ENCODE data around the gene KRTAP10-12. TPM values are rescaled to one million over a fixed set of nuclear protein-coding genes. Genes with fewer than 3 reads are reported as not detected.

Gene KRTAP10-12
- total and polyA plus RNA-seq, 10 of the 15 experiments (the other 5 are each of a cell fraction or from before 2014, with no cell fraction given): not detected

DNA sequence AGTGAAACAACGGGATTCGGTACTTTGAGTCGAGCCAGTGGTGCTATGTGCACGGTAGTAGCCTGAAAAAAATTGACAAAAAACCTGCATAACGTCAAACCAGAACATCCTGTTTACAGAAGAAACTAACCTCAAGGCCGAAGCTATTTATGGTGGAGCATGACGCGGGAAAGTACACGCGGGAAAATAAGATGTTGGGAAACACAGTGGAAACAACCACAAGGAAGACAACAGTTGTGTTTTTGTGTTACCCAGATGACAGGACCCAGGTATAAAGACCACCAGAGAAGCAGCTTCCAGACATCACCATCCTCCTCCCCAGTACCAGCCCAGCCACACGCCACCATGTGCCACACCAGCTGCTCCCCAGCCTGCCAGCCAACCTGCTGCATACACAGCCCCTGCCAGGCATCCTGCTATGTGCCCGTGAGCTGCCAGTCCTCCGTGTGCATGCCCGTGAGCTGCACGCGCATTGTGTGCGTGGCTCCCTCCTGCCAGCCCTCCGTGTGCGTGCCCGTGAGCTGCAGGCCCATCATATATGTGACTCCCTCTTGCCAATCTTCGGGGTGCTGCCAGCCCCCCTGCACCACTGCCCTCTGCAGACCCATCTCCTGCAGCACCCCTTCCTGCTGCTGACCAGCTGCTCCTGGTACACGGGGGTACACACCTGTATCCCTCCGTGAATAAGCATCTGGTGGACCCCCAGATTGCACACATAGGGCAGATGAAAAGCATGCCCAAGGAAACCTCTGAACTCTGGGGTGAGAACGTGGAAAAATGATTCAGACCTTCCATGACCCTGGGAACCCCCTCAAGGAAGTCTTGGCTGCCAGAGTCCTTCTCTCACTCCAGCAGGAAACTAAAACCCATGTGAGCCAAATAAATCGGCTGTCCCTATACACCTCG lies 39.1 kb upstream of the KRTAP10-12 start, which contains the start of gene KRTAP12-3:
KRTAP12-3 (plus strand) TSS at position 298 of the 906 bp plus-strand sequence; CDS start at position 346, 48 bp downstream.
- H3K9me3 ChIP-seq (replicated peaks; ENCODE audit: control insufficient read depth, insufficient read depth, low read length): peaks cover 2% of the 10 kb centered on the region; the same call in 1 of the 3 replicates
- ATAC-seq (no peak), FAIRE-seq (no peak), DNase-seq (ENCODE audit: low read depth, low spot score) (no peak)
- 39% methylated on average over 26 of the region's 26 CpGs for WGBS (ENCODE audit: insufficient coverage, insufficient replicate concordance, low lambda C conversion rate, missing lambda C conversion rate)
- POLR2A ChIA-PET: no interaction called here
- SMC1A ChIA-PET (ENCODE audit: uncharacterized antibody, unreplicated experiment): no interaction called here
- TF ChIP-seq ZNF274 (IDR thresholded peaks at IDR 0.05; ENCODE audit: insufficient read depth, insufficient read length) (no peak), MYB (IDR thresholded peaks at IDR 0.05; ENCODE audit: borderline replicate concordance, low read depth, low read length) (no peak), WRNIP1 (IDR thresholded peaks at IDR 0.05; ENCODE audit: borderline replicate concordance, low read depth, low read length) (no peak), MEF2A (IDR thresholded peaks at IDR 0.05; ENCODE audit: insufficient read depth, low read depth, low read length) (no peak), SIX5 (IDR thresholded peaks at IDR 0.05; ENCODE audit: low read depth, low read length, severe bottlenecking) (no peak), NRF1 (conservative IDR thresholded peaks at IDR 0.05; ENCODE audit: low read depth, low read length) (no peak), RELA (IDR thresholded peaks at IDR 0.05; ENCODE audit: borderline replicate concordance, partially characterized antibody) (no peak), ZBED1 (IDR thresholded peaks at IDR 0.05; ENCODE audit: borderline replicate concordance) (no peak), EED (IDR thresholded peaks at IDR 0.05; ENCODE audit: low read depth) (no peak), POLR2AphosphoS5 (IDR thresholded peaks at IDR 0.05; ENCODE audit: low read length) (no peak)
- TF ChIP-seq, protein P1, sequence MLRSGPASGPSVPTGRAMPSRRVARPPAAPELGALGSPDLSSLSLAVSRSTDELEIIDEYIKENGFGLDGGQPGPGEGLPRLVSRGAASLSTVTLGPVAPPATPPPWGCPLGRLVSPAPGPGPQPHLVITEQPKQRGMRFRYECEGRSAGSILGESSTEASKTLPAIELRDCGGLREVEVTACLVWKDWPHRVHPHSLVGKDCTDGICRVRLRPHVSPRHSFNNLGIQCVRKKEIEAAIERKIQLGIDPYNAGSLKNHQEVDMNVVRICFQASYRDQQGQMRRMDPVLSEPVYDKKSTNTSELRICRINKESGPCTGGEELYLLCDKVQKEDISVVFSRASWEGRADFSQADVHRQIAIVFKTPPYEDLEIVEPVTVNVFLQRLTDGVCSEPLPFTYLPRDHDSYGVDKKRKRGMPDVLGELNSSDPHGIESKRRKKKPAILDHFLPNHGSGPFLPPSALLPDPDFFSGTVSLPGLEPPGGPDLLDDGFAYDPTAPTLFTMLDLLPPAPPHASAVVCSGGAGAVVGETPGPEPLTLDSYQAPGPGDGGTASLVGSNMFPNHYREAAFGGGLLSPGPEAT (IDR thresholded peaks at IDR 0.05; ENCODE audit: low read depth): no peak
- TF ChIP-seq, protein P2, sequence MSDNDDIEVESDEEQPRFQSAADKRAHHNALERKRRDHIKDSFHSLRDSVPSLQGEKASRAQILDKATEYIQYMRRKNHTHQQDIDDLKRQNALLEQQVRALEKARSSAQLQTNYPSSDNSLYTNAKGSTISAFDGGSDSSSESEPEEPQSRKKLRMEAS (IDR thresholded peaks at IDR 0.05; ENCODE audit: low read depth, low read length): no peak
- TF ChIP-seq, protein P3, sequence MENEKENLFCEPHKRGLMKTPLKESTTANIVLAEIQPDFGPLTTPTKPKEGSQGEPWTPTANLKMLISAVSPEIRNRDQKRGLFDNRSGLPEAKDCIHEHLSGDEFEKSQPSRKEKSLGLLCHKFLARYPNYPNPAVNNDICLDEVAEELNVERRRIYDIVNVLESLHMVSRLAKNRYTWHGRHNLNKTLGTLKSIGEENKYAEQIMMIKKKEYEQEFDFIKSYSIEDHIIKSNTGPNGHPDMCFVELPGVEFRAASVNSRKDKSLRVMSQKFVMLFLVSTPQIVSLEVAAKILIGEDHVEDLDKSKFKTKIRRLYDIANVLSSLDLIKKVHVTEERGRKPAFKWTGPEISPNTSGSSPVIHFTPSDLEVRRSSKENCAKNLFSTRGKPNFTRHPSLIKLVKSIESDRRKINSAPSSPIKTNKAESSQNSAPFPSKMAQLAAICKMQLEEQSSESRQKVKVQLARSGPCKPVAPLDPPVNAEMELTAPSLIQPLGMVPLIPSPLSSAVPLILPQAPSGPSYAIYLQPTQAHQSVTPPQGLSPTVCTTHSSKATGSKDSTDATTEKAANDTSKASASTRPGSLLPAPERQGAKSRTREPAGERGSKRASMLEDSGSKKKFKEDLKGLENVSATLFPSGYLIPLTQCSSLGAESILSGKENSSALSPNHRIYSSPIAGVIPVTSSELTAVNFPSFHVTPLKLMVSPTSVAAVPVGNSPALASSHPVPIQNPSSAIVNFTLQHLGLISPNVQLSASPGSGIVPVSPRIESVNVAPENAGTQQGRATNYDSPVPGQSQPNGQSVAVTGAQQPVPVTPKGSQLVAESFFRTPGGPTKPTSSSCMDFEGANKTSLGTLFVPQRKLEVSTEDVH (IDR thresholded peaks at IDR 0.05; ENCODE audit: low read depth, partially characterized antibody): no peak
- TF ChIP-seq, protein P4, sequence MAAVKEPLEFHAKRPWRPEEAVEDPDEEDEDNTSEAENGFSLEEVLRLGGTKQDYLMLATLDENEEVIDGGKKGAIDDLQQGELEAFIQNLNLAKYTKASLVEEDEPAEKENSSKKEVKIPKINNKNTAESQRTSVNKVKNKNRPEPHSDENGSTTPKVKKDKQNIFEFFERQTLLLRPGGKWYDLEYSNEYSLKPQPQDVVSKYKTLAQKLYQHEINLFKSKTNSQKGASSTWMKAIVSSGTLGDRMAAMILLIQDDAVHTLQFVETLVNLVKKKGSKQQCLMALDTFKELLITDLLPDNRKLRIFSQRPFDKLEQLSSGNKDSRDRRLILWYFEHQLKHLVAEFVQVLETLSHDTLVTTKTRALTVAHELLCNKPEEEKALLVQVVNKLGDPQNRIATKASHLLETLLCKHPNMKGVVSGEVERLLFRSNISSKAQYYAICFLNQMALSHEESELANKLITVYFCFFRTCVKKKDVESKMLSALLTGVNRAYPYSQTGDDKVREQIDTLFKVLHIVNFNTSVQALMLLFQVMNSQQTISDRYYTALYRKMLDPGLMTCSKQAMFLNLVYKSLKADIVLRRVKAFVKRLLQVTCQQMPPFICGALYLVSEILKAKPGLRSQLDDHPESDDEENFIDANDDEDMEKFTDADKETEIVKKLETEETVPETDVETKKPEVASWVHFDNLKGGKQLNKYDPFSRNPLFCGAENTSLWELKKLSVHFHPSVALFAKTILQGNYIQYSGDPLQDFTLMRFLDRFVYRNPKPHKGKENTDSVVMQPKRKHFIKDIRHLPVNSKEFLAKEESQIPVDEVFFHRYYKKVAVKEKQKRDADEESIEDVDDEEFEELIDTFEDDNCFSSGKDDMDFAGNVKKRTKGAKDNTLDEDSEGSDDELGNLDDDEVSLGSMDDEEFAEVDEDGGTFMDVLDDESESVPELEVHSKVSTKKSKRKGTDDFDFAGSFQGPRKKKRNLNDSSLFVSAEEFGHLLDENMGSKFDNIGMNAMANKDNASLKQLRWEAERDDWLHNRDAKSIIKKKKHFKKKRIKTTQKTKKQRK (IDR thresholded peaks at IDR 0.05; ENCODE audit: low read depth, low read length): no peak
- BruUV-seq (replicated peaks): no TSS peak
- no peak within 1 kb of the TSS for H3K27ac ChIP-seq (ENCODE audit: control insufficient read depth, insufficient read depth)
- CTCF ChIA-PET: no interaction called here
- no peaks in the 10 kb centered on the region for H4K20me1 ChIP-seq (ENCODE audit: control insufficient read depth, insufficient read depth)
- no peaks in the 10 kb centered on the region for H3K36me3 ChIP-seq (ENCODE audit: control insufficient read depth in 2 of 2, insufficient read depth in 2 of 2, low read length in 1 of 2)
- H3K79me2 ChIP-seq (ENCODE audit: control insufficient read depth, insufficient read depth, low read length): no peaks in the 10 kb centered on the region
- H2AFZ ChIP-seq (ENCODE audit: control insufficient read depth, low read depth, low read length): no peak within 1 kb of the TSS
- peak within 1 kb of the TSS; percentile 26; the same call in 1 of the 2 replicates for H3K4me2 ChIP-seq (ENCODE audit: control insufficient read depth, insufficient read depth)
- H3K27me3 ChIP-seq (replicated peaks in 1 of 2; ENCODE audit: control insufficient read depth in 2 of 2, insufficient read depth in 2 of 2, low read length in 1 of 2): no peaks in the 10 kb centered on the region
- no peak within 1 kb of the TSS for H3K4me3 ChIP-seq
- in situ Hi-C loops (cut with MboI): no loop called here
- RAD21 ChIA-PET (ENCODE audit: unreplicated experiment): no interaction called here
- intact Hi-C loops (cut with micrococcal nuclease; ENCODE audit: unreplicated experiment): no loop called here
- no peak within 1 kb of the TSS for H3K9ac ChIP-seq (ENCODE audit: control insufficient read depth, insufficient read depth, low read length)
- no peaks in the 10 kb centered on the region for H3K4me1 ChIP-seq (ENCODE audit: control insufficient read depth, insufficient read depth, low read length)
